Thyroid gland (tissue), 4 donors: Measurements from ENCODE around the gene NFIA.

ENCODE experiments used
- CTCF ChIP-seq, 6 experiments: fragments of 200-600 bp in 3 of 6; fragments of 450-650 bp in 3 of 6; sonication (generic) in 3 of 6; IDR thresholded peaks; one replicate each; pipeline ENCODE4 v1.5.1; 2016 to 2019; ENCODE audit warnings: antibody characterized with exemption in 6 of 6, mild to moderate bottlenecking in 2 of 6, inconsistent platforms in 1 of 6, moderate library complexity in 1 of 6
- POLR2A ChIP-seq, 2 donors: fragments of 450-650 bp; IDR thresholded peaks; one replicate each; pipeline ENCODE4 v1.6.1; 2017; ENCODE audit warnings: antibody characterized with exemption in 2 of 2, mild to moderate bottlenecking in 2 of 2, moderate library complexity in 1 of 2

- no peak for TF ChIP-seq CTCF (IDR thresholded peaks at IDR 0.05)
- no peak for TF ChIP-seq POLR2A (IDR thresholded peaks at IDR 0.05)
Observed at GRCh38 chr1:61506944-61507500, 424.7 kb downstream of the NFIA start.
